Activated naive CD4-positive, alpha-beta T cell treated with anti-CD3 and anti-CD28 coated beads, Interleukin-2, amount 50 U/mL, for 72 hours (primary cell): ENCODE data around the gene LRRC49. TPM values are rescaled to one million over a fixed set of nuclear protein-coding genes. Genes with fewer than 3 reads are reported as not detected.

Source experiments
- total RNA-seq, 2 donors: library from RNA; stranded (reverse); gene quantifications; one replicate each; pipeline ENCODE4 v1.2.3, GENCODE V29; 2022

Gene LRRC49
- total RNA-seq, 2 donors from 2014 or later: not detected

Other genes starting within 250 kb of the LRRC49 start
- gene UACA, start 129.3 kb upstream of the LRRC49 start, total RNA-seq: 1 to 10 TPM; 2.8 to 7.7 TPM
- gene LARP6, start 38.7 kb upstream of the LRRC49 start, total RNA-seq: under 1 TPM in 1 of 2 donors, not detected in 1; 0.23 TPM
- under 1 TPM in 1 of 2 donors, not detected in 1; 0.19 TPM for gene THAP10, start 393 bp upstream of the LRRC49 start, total RNA-seq
- not detected for gene THSD4, start 222.6 kb downstream of the LRRC49 start, total RNA-seq